ENCODE measurements around the gene ZNF850. TPM values are rescaled to one million over a fixed set of nuclear protein-coding genes. Genes with fewer than 3 reads are reported as not detected.
"Not testable (repeated sequence)": the region's sequence is repeated elsewhere in the genome, so short reads cannot be mapped to it uniquely, and the experiment has no call there.

Gene ZNF850
- total RNA-seq, 1 donor from 2014 or later = 3.3 TPM

- intact Hi-C loops (cut with DNase I) = no loop called here
- Histone ChIP-seq H3K4me1 (no peaks in the 10 kb centered on the region), H3K27me3 (ENCODE audit: low read depth) (no peaks in the 10 kb centered on the region), H3K4me3 (peak overlapping the region; percentile 78), H3K27ac (peak overlapping the region; percentile 81), H3K9me3 (peaks cover 62% of the 10 kb centered on the region), H3K36me3 (no peaks in the 10 kb centered on the region)
- ATAC-seq (no peak), DNase-seq (no peak)
- TF ChIP-seq CTCF (IDR thresholded peaks at IDR 0.05) = no peak
Observed at GRCh38 chr19:36797786-36798108, 25.1 kb upstream of the ZNF850 start.

- Histone ChIP-seq H3K4me1 (no peaks in the 10 kb centered on the region), H3K9me3 (peaks cover 58% of the 10 kb centered on the region), H3K36me3 (no peaks in the 10 kb centered on the region), H3K27me3 (ENCODE audit: low read depth) (no peaks in the 10 kb centered on the region), H3K27ac (peak overlapping the region; percentile 81), H3K4me3 (peak overlapping the region; percentile 78)
- no peak for ATAC-seq
- DNase-seq = no peak
- intact Hi-C loops (cut with DNase I) = no loop called here
- TF ChIP-seq CTCF (IDR thresholded peaks at IDR 0.05) = no peak
Observed at GRCh38 chr19:36796714-36796992, 24.0 kb upstream of the ZNF850 start.

GRCh38 chr19:36791420-36792141, 19.0 kb upstream of the ZNF850 start:
- H3K9me3 ChIP-seq = peaks cover 26% of the 10 kb centered on the region
- not testable (repeated sequence) for DNase-seq

GRCh38 chr19:36775768-36776167, 3.2 kb upstream of the ZNF850 start:
- ATAC-seq (no peak), DNase-seq (no peak)
- no peaks in the 10 kb centered on the region for H3K27me3 ChIP-seq (ENCODE audit: low read depth)
- no peak for TF ChIP-seq CTCF (IDR thresholded peaks at IDR 0.05)
- peaks cover 23% of the 10 kb centered on the region for H3K9me3 ChIP-seq
- peaks cover 16% of the 10 kb centered on the region for H3K4me1 ChIP-seq
- H3K4me3 ChIP-seq = no peak overlapping the region
- no peaks in the 10 kb centered on the region for H3K36me3 ChIP-seq
- H3K27ac ChIP-seq = no peak overlapping the region
- intact Hi-C loops (cut with DNase I) = no loop called here

More at GRCh38 chr19:36791420-36792141, 19.0 kb upstream of the ZNF850 start:
- H3K4me3 ChIP-seq; H3K4me1 ChIP-seq; intact Hi-C loops (cut with DNase I); H3K27ac ChIP-seq; H3K27me3 ChIP-seq (ENCODE audit: low read depth); H3K36me3 ChIP-seq: not testable (repeated sequence)
- peak; percentile 78 to 80 for ATAC-seq

GRCh38 chr19:36773223-36773579, 594 bp upstream of the ZNF850 start:
- TF ChIP-seq CTCF (IDR thresholded peaks at IDR 0.05) = no peak
- H3K27me3 ChIP-seq (ENCODE audit: low read depth) = no peaks in the 10 kb centered on the region
- peaks cover 40% of the 10 kb centered on the region for H3K9me3 ChIP-seq
- DNase-seq (no peak), ATAC-seq (no peak)
- no peaks in the 10 kb centered on the region for H3K36me3 ChIP-seq
- peak overlapping the region; percentile 82 for H3K27ac ChIP-seq
- H3K4me1 ChIP-seq = peaks cover 19% of the 10 kb centered on the region
- intact Hi-C loops (cut with DNase I) = no loop called here
- peak overlapping the region; percentile 84 for H3K4me3 ChIP-seq

- intact Hi-C loops (cut with DNase I) = no loop called here
- peak; percentile 56 for DNase-seq
- peak overlapping the region; percentile 82 for H3K27ac ChIP-seq
- peaks cover 19% of the 10 kb centered on the region for H3K4me1 ChIP-seq
- H3K27me3 ChIP-seq (ENCODE audit: low read depth) = no peaks in the 10 kb centered on the region
- no peaks in the 10 kb centered on the region for H3K36me3 ChIP-seq
- peak overlapping the region; percentile 84 for H3K4me3 ChIP-seq
- no peak for TF ChIP-seq CTCF (IDR thresholded peaks at IDR 0.05)
- peak in 1 of 2 donors; percentile 50 for ATAC-seq
- H3K9me3 ChIP-seq = peaks cover 46% of the 10 kb centered on the region
Observed at GRCh38 chr19:36771261-36772231, 1.1 kb downstream of the ZNF850 start.
